Amygdala (tissue), 56 donors: ENCODE data around the gene PLAU.
A peak's percentile ranks its signal among the peaks of the same experiment; 100 is the strongest.
"Not testable (repeated sequence)": the region's sequence is repeated elsewhere in the genome, so short reads cannot be mapped to it uniquely, and the experiment has no call there.

ENCODE experiments used
- DNase-seq, 56 donors: peaks; one replicate each; lab custom pipeline; 2025; lab: John Stamatoyannopoulos, UW

PLAU gene

GRCh38 chr10:73876157-73876556 is 34.8 kb upstream of the PLAU start:
- no peak for DNase-seq

DNA sequence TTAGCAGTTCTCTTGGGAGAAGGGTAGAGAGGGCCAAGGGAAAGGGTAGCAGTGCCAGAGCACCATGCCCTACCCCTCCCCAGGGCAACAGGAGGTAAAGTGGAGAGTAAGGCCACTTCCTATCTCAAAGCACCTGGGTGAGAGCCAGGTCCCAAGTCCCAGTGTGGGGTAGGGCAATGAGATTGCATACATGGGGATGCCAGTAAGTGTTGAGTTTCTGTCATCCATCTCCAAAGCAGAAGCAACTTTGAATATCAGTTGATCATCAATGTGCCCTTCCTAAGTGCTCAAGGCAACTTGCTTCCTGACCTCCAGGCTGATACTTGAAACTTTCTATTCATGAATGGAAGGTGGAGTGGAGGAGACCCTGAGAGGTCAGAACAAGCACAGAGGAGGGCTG is 34.4 kb upstream of the PLAU start:
- DNase-seq: no peak

- no peak for DNase-seq
These were observed 34.0 kb upstream of the PLAU start for GRCh38 chr10:73876971-73877370.

DNA sequence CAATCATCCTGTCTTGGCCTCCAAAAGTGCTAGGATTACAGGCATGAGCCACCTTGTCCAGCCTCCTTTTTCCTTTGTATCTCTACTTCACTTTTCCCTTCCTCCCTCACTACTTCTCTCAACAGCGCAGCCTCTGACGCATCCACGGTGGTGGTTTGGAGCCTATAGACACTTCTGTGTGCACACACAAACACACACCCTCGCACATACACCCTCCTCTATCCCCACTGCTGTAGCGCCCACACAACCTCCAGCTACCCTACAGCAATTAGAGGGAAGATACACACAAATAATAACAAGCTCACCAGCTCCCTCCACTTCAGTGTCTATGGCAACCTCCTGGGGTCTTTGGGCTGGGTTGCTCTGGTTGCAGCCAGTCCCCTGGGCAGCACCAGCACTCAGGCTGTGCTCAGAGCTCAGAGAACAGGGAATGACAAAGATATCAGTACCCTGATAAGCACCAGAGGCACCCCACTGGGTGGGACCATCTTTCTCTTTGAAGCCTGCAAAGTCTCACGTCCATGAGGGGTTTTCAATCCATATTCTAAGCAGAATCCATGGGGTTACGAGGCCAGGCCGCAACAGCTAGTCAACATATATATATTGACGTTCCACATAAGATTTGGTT is 33.3 kb upstream of the PLAU start:
- DNase-seq: peak in 1 of 56 donors; percentile 9

- no peak for DNase-seq
These were observed 32.6 kb upstream of the PLAU start for GRCh38 chr10:73878365-73878764.

DNA sequence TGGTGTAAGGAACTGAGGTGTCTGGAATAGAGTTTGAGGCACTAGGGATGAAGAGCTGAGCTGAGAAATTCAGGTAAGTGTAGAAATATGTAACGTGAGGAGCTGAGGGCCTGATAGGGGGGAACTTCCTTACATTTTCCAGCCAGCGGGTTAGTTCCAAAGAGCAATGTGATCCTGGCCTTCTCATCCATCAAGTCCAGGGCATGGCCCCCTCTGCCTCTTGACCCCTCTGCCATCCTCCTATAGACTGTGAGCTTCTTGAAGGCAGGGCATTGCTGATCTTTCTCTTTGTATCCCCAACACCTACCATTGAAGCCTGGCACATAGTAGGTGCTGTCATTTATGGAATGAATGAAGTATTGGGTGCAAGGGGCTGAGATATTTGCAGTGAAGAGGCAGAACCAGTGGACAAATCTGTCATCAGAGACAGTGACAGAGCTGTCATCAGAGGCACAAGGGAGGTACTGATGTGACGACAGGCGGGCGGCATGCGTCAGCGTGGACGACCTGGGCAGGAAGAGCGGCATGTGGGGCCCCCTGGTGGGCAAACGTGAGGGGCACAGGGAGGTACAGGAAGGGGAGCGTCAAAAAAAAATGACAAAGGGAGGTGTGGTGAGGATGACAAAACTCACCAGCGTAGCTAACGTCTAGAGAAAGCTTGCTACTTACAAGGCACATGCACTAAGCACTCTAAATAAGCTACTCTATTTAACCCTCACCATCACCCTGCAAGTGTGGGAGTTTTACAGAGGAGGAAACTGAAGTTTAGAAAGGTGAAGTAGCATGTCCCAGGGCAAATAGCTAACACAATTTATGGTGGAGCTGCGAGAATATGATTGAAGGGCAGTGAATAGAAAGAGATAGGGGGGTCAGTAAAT is 31.4 kb upstream of the PLAU start:
- DNase-seq: peak in 37 of 56 donors; percentile 14 to 76 (median 49)

DNA sequence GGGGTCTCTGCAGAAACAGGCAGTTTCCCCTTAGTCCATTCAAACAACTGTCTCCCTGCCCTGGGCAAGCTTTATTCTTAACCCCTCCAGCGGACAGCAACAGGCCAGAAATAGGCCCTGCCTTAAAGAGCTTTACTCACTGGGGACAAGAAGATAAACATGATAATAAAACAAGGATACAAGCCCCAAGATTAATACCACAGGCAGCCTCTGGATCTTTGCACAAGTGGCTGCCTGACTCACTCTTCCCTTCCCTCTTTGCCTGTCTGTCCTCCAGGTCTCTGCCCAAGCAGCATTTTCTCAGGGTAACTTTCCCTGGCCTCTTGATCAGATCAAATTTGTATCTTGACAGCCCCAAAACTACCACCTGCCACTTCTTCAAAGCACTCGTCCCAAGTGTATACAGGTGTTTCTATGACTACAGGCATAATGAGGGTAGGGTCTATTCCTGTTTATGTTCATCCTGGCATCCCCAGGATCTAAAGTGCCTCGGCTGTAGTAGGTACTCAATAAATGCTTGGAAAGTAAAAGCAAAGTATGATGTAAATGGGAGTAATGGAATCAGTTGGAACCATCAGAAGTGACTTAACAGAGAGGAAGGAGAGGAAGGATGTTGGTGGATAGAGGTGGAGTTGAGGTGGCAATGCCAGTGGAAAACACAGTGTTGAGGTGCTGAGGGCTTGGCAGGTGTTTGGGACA is 29.6 kb upstream of the PLAU start:
- no peak for DNase-seq

- DNase-seq: no peak
These were observed 26.9 kb upstream of the PLAU start for GRCh38 chr10:73884017-73884416.

GRCh38 chr10:73886085-73886529 is 24.8 kb upstream of the PLAU start:
- DNase-seq: peak in 43 of 56 donors; percentile 16 to 70 (median 45)

DNA sequence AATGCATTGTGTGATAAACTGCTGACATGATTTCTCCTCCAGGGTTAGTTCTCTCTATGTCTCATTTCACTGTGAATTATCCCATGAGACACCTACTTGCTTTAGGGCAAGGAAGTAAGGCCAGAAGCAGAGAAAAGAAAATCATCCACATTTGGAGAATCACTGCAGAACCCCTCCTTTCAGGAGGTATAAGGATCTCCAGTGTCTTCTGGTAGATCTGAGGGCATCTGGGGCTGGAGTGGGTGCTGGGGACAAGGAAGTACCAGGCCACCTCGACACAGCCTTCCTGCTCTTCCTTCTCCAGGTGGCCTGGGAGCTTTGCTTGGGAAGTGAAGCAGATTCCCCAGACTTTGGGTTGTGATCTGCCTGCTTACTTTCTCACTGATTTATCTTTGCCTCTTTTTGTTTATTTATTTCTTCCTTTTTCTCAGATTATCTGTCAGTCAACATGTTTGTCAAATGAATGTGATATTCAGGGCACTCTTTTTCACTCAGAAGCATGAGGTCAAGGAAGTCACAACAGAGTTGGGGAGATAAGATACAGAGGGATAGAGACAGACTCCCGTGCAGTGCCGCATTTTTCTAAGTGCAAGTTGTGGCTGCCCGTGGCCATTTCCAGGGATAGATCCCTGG is 24.2 kb upstream of the PLAU start:
- no peak for DNase-seq

DNA sequence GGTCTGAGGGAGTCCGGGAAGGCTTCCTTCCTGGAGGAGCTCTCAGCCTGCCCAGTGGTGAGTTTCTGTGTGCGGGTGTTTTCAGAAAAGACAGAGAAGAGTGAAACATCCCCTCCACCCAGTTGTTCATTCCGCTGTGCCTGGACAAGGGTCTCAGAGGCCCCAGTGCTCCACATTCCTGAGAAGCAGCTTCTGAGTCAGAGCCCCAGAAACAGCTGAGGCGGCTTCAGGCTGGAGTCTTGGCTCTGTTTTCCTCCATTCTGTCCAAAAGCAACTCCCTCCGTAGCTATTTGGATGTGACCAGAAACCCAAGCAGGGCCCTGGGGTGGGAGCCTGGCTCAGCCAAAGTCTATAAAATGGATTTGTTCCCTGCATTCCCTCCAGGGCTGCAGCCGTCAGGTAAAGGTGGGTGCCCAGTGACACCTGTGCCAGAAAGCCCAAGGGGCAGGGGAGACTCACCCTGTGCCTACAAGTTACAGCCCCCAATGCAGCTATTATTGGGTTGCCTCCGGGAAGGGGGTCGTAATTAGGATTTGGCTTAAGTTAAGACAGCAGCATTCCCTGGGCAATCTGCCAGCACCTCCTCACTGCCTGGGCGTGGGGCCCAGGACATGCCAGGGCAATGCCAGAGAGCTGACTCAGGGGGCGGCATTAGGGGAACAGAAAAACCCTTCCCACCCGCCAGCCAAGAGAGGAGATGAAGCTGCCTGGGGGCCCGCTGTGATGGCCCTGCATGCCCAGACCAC is 23.5 kb upstream of the PLAU start:
- DNase-seq: peak in 48 of 56 donors; percentile 18 to 83 (median 58)

GRCh38 chr10:73888514-73888913 is 22.4 kb upstream of the PLAU start:
- no peak for DNase-seq

DNA sequence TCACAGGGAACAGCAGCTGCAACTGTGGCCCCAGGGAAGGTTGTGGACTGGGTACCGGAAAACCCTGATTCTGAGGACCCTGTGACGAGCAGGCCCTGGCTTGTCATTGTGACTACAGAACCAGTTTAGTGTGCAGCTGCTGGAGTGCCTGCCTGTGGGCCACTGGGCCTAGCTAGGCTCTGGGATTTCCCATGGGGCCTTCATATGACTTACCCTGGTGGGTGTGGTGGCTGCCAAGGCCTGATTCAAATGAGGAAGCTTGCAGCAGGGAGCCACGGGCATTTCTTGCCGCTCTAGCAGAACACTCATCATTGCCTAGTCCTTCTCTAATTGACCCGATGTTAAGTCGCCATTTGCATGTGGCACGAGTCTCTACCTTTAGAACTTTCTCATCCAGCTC is 21.9 kb upstream of the PLAU start:
- DNase-seq: peak in 9 of 56 donors; percentile 11 to 51 (median 16)

- not testable (repeated sequence) for DNase-seq
These were observed 21.5 kb upstream of the PLAU start for GRCh38 chr10:73889416-73889815.

DNA sequence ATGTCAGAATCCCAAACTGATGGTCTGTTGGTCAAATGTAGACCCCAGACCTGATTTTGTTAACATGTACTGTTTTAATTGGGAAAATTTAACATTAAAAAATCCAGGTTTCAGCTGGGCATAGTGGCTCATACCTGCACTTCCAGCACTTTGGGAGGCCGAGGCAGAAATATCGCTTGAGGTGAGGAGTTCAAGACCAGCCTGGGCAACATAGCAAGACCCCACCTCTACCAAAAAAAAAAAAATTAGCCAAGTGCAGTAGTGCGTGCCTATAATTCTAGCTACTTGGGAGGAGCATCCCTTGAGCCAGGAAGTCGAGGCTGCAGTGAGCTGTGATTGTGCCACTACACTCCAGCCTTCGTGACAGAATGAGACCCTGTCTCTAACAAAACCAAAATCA is 20.7 kb upstream of the PLAU start:
- no peak for DNase-seq

DNA sequence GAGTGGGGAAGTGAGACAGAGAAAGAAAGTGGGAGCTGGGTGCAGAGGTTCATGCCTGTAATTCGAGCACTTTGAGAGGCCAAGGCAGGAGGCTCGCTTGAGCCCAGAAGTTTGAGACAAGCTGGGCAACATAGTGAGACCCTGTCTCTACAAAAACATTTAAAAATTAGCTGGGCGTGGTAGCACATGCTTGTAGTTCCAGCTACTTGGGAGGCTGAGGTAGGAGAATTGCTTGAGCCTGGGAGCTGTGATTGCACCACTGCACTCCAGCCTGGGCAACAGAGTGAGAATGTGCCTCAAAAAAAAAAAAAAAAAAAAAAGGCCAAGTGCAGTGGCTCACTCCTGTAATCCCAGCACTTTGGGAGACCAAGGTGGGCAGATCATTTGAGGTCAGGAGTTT is 20.1 kb upstream of the PLAU start:
- DNase-seq: not testable (repeated sequence)

DNA sequence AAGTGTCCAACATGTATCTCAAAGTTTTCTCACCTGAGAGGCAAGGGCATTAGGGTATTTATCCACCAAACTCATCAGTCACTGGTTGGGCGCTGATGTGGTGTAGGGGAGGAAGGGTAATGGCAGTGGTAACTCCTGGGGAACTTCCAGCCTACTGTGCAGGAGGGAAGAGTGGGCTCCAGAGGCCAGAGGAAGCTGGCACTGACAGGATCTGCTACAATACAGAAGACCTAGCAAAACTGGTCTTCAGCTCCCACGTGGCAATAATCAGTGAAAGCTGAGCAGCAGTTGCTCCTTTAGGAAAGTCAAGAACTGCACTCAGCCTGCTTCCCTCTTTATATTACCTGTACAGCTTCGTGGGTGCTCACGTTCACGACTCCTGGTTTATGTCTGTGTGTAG is 19.4 kb upstream of the PLAU start:
- no peak for DNase-seq

GRCh38 chr10:73892310-73893030 is 18.5 kb upstream of the PLAU start:
- DNase-seq: no peak

DNA sequence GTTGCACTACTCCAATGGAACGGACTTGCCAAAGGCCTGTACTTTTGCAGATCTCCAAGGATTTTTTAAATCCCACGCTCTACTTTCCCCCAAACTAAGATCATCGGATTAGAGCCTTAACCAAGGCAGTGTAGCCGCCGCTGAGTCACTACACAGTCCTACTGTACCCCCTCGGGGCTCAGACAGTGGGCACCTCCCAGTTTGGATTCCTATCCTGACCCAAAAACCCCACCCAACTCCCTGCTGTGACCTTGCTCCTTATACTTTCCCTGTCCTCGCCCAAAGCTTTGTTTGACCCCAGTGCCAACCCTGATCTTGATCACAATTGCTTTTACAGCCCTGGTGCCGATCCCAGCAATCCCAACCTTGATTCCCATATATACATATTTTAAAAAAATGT is 17.5 kb upstream of the PLAU start:
- no peak for DNase-seq
